HepG2 (cell line): ENCODE measurements around the gene UAP1L1. TPM values are rescaled to one million over a fixed set of nuclear protein-coding genes. Genes with fewer than 3 reads are reported as not detected.

Experiments used
- ATAC-seq: fragments of 200-7000 bp; cut with Tn5 transposase; 3 replicates; pipeline ENCODE4 v1.9.1; 2020; ENCODE audit warnings: mild to moderate bottlenecking, moderate library complexity
- BruUV-seq: library from RNA; stranded (reverse); fragments of 400-500 nt; replicated peaks from 2 replicates; lab custom pipeline; 2021; lab: Mats Ljungman, UMichigan
- CTCF ChIA-PET: fragments of 300-600 bp; formaldehyde crosslinking; extraction: SDS; loops from one replicate; lab custom pipeline; 2021; ENCODE audit warnings: low total read pairs, inconsistent platforms, low intra/inter-chr PET ratio; lab: Yijun Ruan, JAX
- POLR2A ChIA-PET: fragments of 350-600 bp; sonication (Branson Sonifier 250); formaldehyde crosslinking; loops from one replicate; lab custom pipeline; 2020; ENCODE audit warnings: antibody characterized with exemption, inconsistent platforms; lab: Yijun Ruan, JAX
- DNase-seq: peaks from one replicate; pipeline ENCODE4 v3.0.0-alpha.2; 2015; ENCODE audit warnings: low spot score
- FAIRE-seq: peaks from 3 replicates; lab custom pipeline; 2011; peaks lifted over from hg19 to GRCh38; lab: Jason Lieb, UNC
- H2AFZ ChIP-seq: one replicate; pipeline ENCODE4 v1.6.1; 2011; ENCODE audit warnings: low read length, inconsistent platforms
- H3K27ac ChIP-seq: fragments of 300-600 bp; 3 replicates; pipeline ENCODE4 v1.8.0; 2011; ENCODE audit warnings: mixed run types, mild to moderate bottlenecking, mixed read lengths, low read length, inconsistent platforms; ENCODE audit not compliant: insufficient read depth; ENCODE audit errors: extremely low read length
- H3K27me3 ChIP-seq, 2 experiments: fragments of 200-600 bp in 1 of 2; 2 replicates in 1 of 2; 3 replicates in 1 of 2; pipeline versions ENCODE4 v1.6.0 to v1.8.0; 2011; ENCODE audit warnings: low read length in 2 of 2, mild to moderate bottlenecking in 2 of 2, moderate library complexity in 2 of 2, inconsistent platforms in 1 of 2; ENCODE audit not compliant: insufficient read depth in 2 of 2, control insufficient read depth in 1 of 2
- H3K36me3 ChIP-seq, 2 experiments: fragments of 200-600 bp in 1 of 2; replicated peaks in 1 of 2; 2 replicates in 1 of 2; 3 replicates in 1 of 2; pipeline versions ENCODE4 v1.5.1 to v1.8.0; 2011; ENCODE audit warnings: low read length in 2 of 2, inconsistent platforms in 1 of 2; ENCODE audit not compliant: insufficient read depth in 2 of 2, control insufficient read depth in 1 of 2
- H3K4me1 ChIP-seq: 2 replicates; pipeline ENCODE4 v1.5.1; 2012; ENCODE audit warnings: low read length, inconsistent platforms; ENCODE audit not compliant: insufficient read depth
- H3K4me2 ChIP-seq: 2 replicates; pipeline ENCODE4 v1.6.0; 2011; ENCODE audit warnings: low read depth, low read length, inconsistent platforms
- H3K4me3 ChIP-seq, 3 experiments: fragments of 200-600 bp in 1 of 3; sonication (generic), shearing (Covaris generic) in 1 of 3; replicated peaks in 1 of 3; 2 replicates each; pipeline ENCODE4 v1.5.1; 2011 to 2016; ENCODE audit warnings: low read length in 3 of 3, inconsistent platforms in 2 of 3, low read depth in 2 of 3, mild to moderate bottlenecking in 2 of 3, control low read depth in 1 of 3, mixed read lengths in 1 of 3; ENCODE audit not compliant: insufficient read depth in 1 of 3
- H3K79me2 ChIP-seq: one replicate; pipeline ENCODE4 v1.6.1; 2011; ENCODE audit warnings: low read length, inconsistent platforms; ENCODE audit not compliant: insufficient read depth
- H3K9ac ChIP-seq: 2 replicates; pipeline ENCODE4 v1.6.0; 2011; ENCODE audit warnings: mild to moderate bottlenecking, low read depth, low read length, inconsistent platforms; ENCODE audit not compliant: insufficient read depth
- H3K9me3 ChIP-seq: 2 replicates; pipeline ENCODE4 v1.5.1; 2012; ENCODE audit warnings: mild to moderate bottlenecking, low read length
- H4K20me1 ChIP-seq: 2 replicates; pipeline ENCODE4 v1.6.0; 2011; ENCODE audit warnings: inconsistent platforms, mild to moderate bottlenecking, low read length, moderate library complexity; ENCODE audit not compliant: insufficient read depth
- DMAP1 ChIP-seq: IDR thresholded peaks from 2 replicates; pipeline ENCODE4 v1.6.1; 2016
- ISL2 ChIP-seq: sonication (generic); formaldehyde crosslinking; IDR thresholded peaks from 2 replicates; pipeline ENCODE4 v1.5.0; 2020; ENCODE audit warnings: missing genetic modification reagents
- KAT2B ChIP-seq: fragments of 150-350 bp; IDR thresholded peaks from 2 replicates; pipeline ENCODE4 v1.6.1; 2014; ENCODE audit warnings: low read depth, low read length, borderline replicate concordance
- NR1H2 ChIP-seq: sonication (generic); formaldehyde crosslinking; IDR thresholded peaks from 2 replicates; pipeline ENCODE4 v1.8.1; 2022; ENCODE audit warnings: low read depth, missing genetic modification reagents, borderline replicate concordance
- SIN3B ChIP-seq: fragments of 150-350 bp; IDR thresholded peaks from 2 replicates; pipeline ENCODE4 v1.6.1; 2014; ENCODE audit warnings: low read length
- SOX13 ChIP-seq, 3 experiments: fragments of 450-650 bp in 1 of 3; sonication (generic) in 1 of 3; formaldehyde crosslinking in 1 of 3; IDR thresholded peaks in 2 of 3; conservative IDR thresholded peaks in 1 of 3; 2 replicates each; pipeline versions ENCODE4 v1.5.0 to v1.6.1; 2016 to 2020; ENCODE audit warnings: antibody characterized with exemption in 1 of 3, mild to moderate bottlenecking in 1 of 3, missing compliant biosample characterization in 1 of 3, missing genetic modification reagents in 1 of 3, moderate library complexity in 1 of 3
- SPEN ChIP-seq: sonication (generic); formaldehyde crosslinking; IDR thresholded peaks from 2 replicates; pipeline ENCODE4 v1.5.1; 2020; ENCODE audit warnings: low read depth, mild to moderate bottlenecking, missing genetic modification reagents
- ZFP36 ChIP-seq: fragments of 150-350 bp; IDR thresholded peaks from 2 replicates; pipeline ENCODE4 v1.6.1; 2018; ENCODE audit warnings: borderline replicate concordance, low read length, low read depth; ENCODE audit not compliant: partially characterized antibody
- ZKSCAN1 ChIP-seq: fragments of 150-350 bp; IDR thresholded peaks from 2 replicates; pipeline ENCODE4 v1.6.1; 2014; ENCODE audit warnings: low read length
- ZNF251 ChIP-seq: sonication (generic); formaldehyde crosslinking; IDR thresholded peaks from 2 replicates; pipeline ENCODE4 v1.9.0; 2021; ENCODE audit warnings: mild to moderate bottlenecking, missing genetic modification reagents
- ZNF326 ChIP-seq: sonication (generic); formaldehyde crosslinking; IDR thresholded peaks from 2 replicates; pipeline ENCODE4 v1.4.0; 2020; ENCODE audit warnings: missing genetic modification reagents, borderline replicate concordance
- ZNF670 ChIP-seq: sonication (generic); formaldehyde crosslinking; IDR thresholded peaks from 2 replicates; pipeline ENCODE4 v1.8.0; 2022; ENCODE audit warnings: mild to moderate bottlenecking, missing genetic modification reagents, borderline replicate concordance
- ZNF781 ChIP-seq: sonication (generic); formaldehyde crosslinking; IDR thresholded peaks from 2 replicates; pipeline ENCODE4 v1.5.1; 2020; ENCODE audit warnings: borderline replicate concordance, mild to moderate bottlenecking, missing genetic modification reagents; ENCODE audit errors: not compliant biosample characterization
- WGBS: methylation state at CpG from one replicate; pipeline ENCODE4 v1.1.6; 2017; ENCODE audit warnings: low lambda C conversion rate; 5-methylcytosine and 5-hydroxymethylcytosine counted together
- in situ Hi-C: cut with HindIII; loops from 2 replicates; pipeline ENCODE4 v1.10.0; 2017; ENCODE audit warnings: low pct_unique_long_range_greater_than_20kb; ENCODE audit not compliant: extremely low pct_ligation_motif_present
- intact Hi-C: fragments of 100-400 bp; cut with micrococcal nuclease; formaldehyde crosslinking; loops from one replicate; pipeline ENCODE4 v1.10.0; 2022; ENCODE audit not compliant: unreplicated experiment
- polyA plus RNA-seq, 8 experiments: library from polyadenylated mRNA; depleted of rRNA in 3 of 8; stranded (reverse) in 7 of 8; unstranded in 1 of 8; fragments of >200 nt; fragmentation: Illumina TruSeq in 4 of 8; extraction: Trizol in 4 of 8; gene quantifications; 2 replicates each; pipeline versions ENCODE4 v1.2.1 to v1.2.3, GENCODE V29; 2011 to 2016; ENCODE audit warnings: low read depth in 4 of 8, missing spikeins in 1 of 8, mixed read lengths in 1 of 8; ENCODE audit not compliant: insufficient read depth in 1 of 8
- total RNA-seq, 5 experiments: library from RNA; depleted of rRNA; stranded (reverse); fragments of >200 nt; fragmentation: Illumina TruSeq; extraction: Trizol; gene quantifications; 2 replicates each; pipeline ENCODE4 v1.2.3, GENCODE V29; 2016; ENCODE audit warnings: low read depth in 1 of 5
- TF ChIP-seq, protein P1 (sequence below): sonication (generic); formaldehyde crosslinking; IDR thresholded peaks from 2 replicates; pipeline ENCODE4 v1.4.0; 2020; ENCODE audit warnings: missing genetic modification reagents
- TF ChIP-seq, protein P2 (sequence below): sonication (generic); formaldehyde crosslinking; conservative IDR thresholded peaks from 2 replicates; pipeline ENCODE4 v1.4.0; 2020; ENCODE audit warnings: missing genetic modification reagents

UAP1L1 gene
- total and polyA plus RNA-seq, 2 of the 13 experiments (the other 11 are each of a cell fraction or from before 2014, with no cell fraction given) = 5.4 to 6.4 TPM

DNA sequence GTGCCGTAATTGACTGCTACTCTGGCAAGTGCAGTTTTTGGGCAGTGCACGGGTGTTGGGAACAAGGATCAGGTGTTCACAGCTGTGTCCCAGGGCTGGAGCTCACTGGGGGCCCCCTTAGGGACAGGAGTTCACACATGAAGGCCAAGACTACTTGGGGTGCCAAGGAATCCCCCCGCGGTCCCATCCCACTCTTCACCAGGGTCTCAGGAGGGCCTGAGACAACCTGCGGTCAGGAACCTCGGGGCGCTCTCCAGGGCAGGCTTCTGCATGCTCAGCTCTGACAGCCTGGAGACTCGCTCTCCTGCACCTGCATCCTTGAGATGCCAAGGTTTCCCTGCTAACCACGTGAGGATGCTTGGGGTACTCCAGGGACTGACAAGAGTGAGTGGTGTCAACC, 7.2 kb downstream of the UAP1L1 start:
- DNase-seq (no peak), ATAC-seq (no peak), FAIRE-seq (no peak)
- Histone ChIP-seq H3K79me2 (peaks cover 3% of the 10 kb centered on the region), H3K9me3 (no peaks in the 10 kb centered on the region), H3K36me3 (peaks cover 9 to 16% of the 10 kb centered on the region in 2 experiments; a peak in 4 of 5 replicates), H4K20me1 (no peaks in the 10 kb centered on the region), H3K4me3 (no peak overlapping the region), H3K27ac (no peak overlapping the region), H2AFZ (no peak overlapping the region), H3K4me1 (peaks cover 53% of the 10 kb centered on the region), H3K27me3 (no peaks in the 10 kb centered on the region; a peak in 1 of 5 replicates), H3K9ac (no peak overlapping the region), H3K4me2 (no peak overlapping the region; the same call in 1 of the 2 replicates)
- ChIA-PET CTCF (no interaction called here), POLR2A (interaction anchor here (0.7 to 6.4 kb wide), 6 partner anchors 8 to 193 kb away, joined by 3 to 105 read pairs (median 4); partner anchors contain the start of genes SAPCD2, TOR4A, TUBB4B and UAP1L1)
- WGBS = 74% methylated on average over 2 of the region's 9 CpGs
- intact Hi-C loops = no loop called here
- TF ChIP-seq ZKSCAN1 (no peak), DMAP1 (CRISPR knock-in tag) (no peak), NR1H2 (CRISPR knock-in tag) (no peak), ZNF251 (CRISPR knock-in tag) (no peak), KAT2B (no peak), SPEN (no peak)
- BruUV-seq = no TSS peak
- in situ Hi-C loops = no loop called here

DNA sequence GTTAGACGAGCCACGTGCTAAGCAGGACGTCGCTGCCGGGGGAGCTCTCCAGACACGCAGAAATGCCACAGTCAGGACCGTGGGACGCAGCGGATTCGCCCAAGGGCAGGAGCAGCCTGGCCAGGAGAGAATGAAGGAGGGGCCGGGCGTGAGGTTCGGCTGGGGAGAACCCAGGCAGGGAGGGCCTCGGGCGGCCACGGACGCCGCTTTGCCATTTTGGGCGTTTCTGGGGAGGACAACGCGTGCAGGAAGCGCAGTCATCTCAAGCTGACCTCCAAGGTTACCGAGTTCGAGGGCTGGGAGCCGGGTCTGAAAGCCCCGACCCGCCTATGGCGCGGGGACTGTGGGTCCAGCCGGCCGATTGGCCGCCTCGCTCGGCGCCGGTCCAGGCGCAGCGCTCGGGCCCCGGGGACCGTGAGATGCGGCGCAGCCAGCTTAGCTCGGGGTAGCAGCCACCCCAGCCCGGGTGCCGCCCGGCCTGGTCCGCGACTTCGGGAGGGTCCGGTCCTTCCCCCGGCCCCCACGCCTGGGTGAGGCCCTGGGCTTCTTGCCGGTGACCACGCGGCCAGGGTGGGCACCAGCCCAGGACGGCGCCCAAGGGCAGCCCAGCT, 8.7 kb downstream of the UAP1L1 start:
- intact Hi-C loops (no loop called here), in situ Hi-C loops (no loop called here)
- Histone ChIP-seq H3K36me3 (peaks cover 4 to 13% of the 10 kb centered on the region in 2 experiments; a peak in 4 of 5 replicates), H2AFZ (no peak overlapping the region), H3K4me2 (peak overlapping the region; percentile 98), H3K27ac (peak overlapping the region; percentile 83), H3K9ac (peak overlapping the region; percentile 87), H3K4me1 (peaks cover 59% of the 10 kb centered on the region), H3K9me3 (no peaks in the 10 kb centered on the region), H3K79me2 (peaks cover 6% of the 10 kb centered on the region), H3K4me3 (peak overlapping the region; percentile 65 to 81 (median 79)), H4K20me1 (no peaks in the 10 kb centered on the region), H3K27me3 (no peaks in the 10 kb centered on the region; a peak in 1 of 5 replicates)
- CTCF ChIA-PET = interaction anchor here (1.1 kb wide), 1 partner anchor 18 kb away, joined by 5 read pairs; no protein-coding TSS in a partner anchor
- DNase-seq = no peak
- WGBS = 0% methylated on average over 12 of the region's 58 CpGs
- no peak for FAIRE-seq
- TSS peak; percentile 85 for BruUV-seq
- peak; percentile 51 for ATAC-seq
- POLR2A ChIA-PET = interaction anchor here (0.7 to 6.4 kb wide), 27 partner anchors 10 to 358 kb away, joined by 3 to 105 read pairs (median 7); partner anchors contain the start of genes ENTPD2, NPDC1, RNF208 and SAPCD2
- TF ChIP-seq, protein P1, sequence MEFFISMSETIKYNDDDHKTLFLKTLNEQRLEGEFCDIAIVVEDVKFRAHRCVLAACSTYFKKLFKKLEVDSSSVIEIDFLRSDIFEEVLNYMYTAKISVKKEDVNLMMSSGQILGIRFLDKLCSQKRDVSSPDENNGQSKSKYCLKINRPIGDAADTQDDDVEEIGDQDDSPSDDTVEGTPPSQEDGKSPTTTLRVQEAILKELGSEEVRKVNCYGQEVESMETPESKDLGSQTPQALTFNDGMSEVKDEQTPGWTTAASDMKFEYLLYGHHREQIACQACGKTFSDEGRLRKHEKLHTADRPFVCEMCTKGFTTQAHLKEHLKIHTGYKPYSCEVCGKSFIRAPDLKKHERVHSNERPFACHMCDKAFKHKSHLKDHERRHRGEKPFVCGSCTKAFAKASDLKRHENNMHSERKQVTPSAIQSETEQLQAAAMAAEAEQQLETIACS (CRISPR knock-in tag) = no peak
- TF ChIP-seq ZNF670 (no peak), ISL2 (0 out of 2 replicates have a peak, but pooled peaks have one; percentile 2), SOX13 (IDR thresholded peaks at IDR 0.05) (no peak), SOX13 (CRISPR knock-in tag; conservative IDR thresholded peaks at IDR 0.05 in 1 of 2, IDR thresholded peaks at IDR 0.05 in 1 of 2) (no peak), ZNF781 (CRISPR knock-in tag) (no peak), SIN3B (no peak), ZNF326 (CRISPR knock-in tag) (no peak), ZFP36 (no peak)
- TF ChIP-seq, protein P2, sequence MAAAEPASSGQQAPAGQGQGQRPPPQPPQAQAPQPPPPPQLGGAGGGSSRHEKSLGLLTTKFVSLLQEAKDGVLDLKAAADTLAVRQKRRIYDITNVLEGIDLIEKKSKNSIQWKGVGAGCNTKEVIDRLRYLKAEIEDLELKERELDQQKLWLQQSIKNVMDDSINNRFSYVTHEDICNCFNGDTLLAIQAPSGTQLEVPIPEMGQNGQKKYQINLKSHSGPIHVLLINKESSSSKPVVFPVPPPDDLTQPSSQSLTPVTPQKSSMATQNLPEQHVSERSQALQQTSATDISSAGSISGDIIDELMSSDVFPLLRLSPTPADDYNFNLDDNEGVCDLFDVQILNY (CRISPR knock-in tag) = no peak
